ENCODE results near the gene TIGD2.

The TIGD2 gene

DNA sequence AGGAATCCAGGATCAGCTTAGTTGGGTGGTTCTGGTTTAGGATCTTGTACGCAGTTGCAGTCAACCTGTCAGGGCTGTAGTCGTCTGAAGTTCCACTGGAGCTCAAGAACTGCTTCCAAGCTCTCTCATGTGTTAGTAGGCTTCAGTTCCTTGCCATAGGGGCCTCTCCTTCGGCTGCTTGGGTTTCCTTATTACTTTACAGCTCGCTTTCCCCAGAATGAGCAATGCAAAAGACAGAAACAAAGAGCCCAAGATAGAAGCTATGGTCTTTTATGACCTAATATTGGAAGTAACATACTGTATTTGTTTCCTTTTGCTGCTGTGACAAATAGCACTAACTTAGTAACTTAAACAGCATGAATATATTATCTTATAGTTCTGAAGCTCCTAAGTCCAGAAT lies 51.7 kb downstream of the TIGD2 start:
- no peak for DNase-seq (ENCODE audit: low read depth)

DNA sequence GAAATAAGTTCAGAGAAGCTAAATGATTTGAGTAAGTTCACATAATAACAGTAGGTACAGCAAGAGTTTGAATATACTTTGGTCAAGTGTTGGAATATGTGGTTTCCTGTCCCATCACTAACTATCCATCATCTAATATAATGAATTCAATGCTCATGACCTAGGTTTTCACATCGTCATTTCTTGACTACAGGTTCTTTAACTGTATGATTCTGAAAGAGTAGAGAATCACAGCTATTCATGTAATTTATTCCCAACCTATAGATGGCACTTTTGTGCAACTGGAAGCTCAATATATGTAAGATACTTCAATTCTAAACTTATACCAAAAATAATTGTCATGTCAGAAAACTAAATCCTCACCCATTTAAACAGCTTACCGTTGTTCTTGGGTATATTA lies 53.1 kb downstream of the TIGD2 start:
- no peak for DNase-seq (ENCODE audit: low read depth)

All from stimulated activated CD8-positive, alpha-beta memory T cell treated with anti-CD3 and anti-CD28 coated beads, Interleukin-7, amount 100 ng/mL, for 24 hours (primary cell).